Stimulated activated CD8-positive, alpha-beta memory T cell treated with anti-CD3 and anti-CD28 coated beads, Interleukin-4, amount 100 ng/mL, for 4 hours (primary cell): ENCODE results near the gene PALLD.
"Not testable (repeated sequence)": the region's sequence is repeated elsewhere in the genome, so short reads cannot be mapped to it uniquely, and the experiment has no call there.

Experiments
- DNase-seq, 2 donors: peaks; one replicate each; pipeline ENCODE4 v3.0.0-alpha.2; 2020; ENCODE audit warnings: low read depth in 2 of 2, low spot score in 1 of 2

The PALLD gene

GRCh38 chr4:168699224-168699878 is 202.5 kb downstream of the PALLD start:
- no peak for DNase-seq

- DNase-seq: no peak
Measured at GRCh38 chr4:168701061-168701460, 204.2 kb downstream of the PALLD start.

GRCh38 chr4:168702581-168703087 is 205.8 kb downstream of the PALLD start:
- not testable (repeated sequence) for DNase-seq

GRCh38 chr4:168705121-168705520 is 208.3 kb downstream of the PALLD start:
- no peak for DNase-seq

DNA sequence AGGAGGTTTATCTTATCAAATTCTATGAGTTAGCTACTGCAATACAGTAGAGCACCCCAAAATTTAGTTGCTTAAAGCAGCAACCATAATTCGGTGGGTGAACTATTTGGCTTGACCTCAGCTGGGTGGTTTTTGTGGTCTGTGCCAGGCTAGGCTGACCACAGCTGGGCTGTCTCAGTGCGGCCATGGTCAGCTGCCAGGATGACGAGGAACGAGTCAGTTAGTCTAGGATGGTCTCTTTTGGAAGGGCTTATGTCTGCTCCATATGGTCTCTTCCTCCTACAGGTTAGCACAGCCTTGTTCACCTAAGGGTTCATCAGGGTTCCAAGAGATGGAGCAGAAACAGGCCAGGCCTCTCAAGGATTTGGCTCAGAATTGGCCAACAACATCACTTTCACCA is 210.4 kb downstream of the PALLD start:
- DNase-seq: no peak

GRCh38 chr4:168708108-168708507 is 211.3 kb downstream of the PALLD start:
- no peak for DNase-seq

GRCh38 chr4:168710353-168710946 is 213.6 kb downstream of the PALLD start:
- DNase-seq: no peak

DNA sequence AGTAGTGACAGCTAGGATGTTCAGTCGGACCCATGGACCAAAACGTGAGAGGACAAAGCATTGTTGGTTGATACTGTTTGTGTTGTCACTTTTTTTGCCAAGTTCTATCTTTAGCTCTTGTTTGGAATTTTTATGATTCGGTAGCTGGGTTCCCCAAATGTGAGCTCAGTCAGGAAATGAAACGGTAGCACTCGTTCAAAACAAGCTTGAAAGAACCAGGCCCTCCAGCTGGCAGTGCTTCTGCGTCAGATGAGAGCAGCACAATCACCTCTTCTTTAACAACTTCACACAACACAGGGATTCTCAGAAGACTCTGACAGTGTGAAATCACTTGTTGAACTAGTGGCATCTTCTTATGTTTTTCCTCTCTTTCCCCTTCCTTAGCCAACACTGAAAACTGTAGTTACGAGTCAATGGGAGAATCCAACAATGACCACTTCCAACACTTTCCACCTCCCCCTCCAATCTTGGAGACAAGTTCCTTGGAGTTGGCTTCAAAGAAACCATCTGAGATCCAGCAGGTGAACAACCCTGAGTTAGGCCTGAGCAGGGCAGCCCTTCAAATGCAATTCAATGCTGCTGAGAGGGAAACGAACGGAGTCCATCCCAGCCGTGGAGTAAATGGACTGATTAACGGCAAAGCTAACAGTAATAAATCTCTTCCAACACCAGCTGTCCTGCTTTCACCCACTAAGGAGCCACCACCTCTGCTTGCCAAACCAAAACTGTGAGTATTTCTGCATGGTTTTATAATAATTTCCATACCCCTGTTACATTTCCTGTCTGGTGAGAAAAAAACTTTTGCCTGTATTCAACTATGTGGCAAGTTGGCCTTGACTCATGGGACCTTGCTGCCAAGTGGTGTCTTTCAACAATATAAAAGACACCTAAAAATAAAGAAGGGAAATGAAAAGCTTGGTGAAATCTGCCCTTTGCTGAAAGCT is 214.6 kb downstream of the PALLD start:
- DNase-seq: no peak

DNA sequence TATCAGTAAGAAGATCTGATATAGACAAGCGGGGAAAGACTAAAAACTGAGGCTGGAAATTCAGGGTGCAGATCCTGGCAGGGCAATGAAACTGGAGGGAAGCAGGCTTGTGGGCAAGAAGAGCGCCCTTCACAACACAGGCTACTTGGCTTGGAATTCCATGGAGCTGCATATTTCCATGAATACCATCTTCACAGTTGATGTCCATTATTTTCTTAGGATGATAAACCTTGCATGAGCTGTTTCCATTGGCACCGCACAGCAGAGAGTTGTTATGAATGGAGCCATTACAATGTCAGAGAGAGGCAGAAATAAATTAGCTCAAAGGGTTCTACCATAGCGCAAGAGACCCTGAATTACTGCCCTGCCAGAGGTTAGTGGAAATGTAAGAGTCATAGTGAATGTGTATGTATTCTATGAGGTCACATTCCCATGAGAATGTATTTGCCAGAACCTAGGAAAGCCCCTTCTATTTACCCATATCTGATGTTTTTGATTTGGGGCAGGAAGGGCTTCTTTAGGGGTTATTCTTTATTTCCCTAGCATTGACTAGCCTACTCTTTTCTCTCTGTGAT is 215.6 kb downstream of the PALLD start:
- DNase-seq: no peak

GRCh38 chr4:168713253-168713652 is 216.4 kb downstream of the PALLD start:
- no peak for DNase-seq

GRCh38 chr4:168715896-168716295 is 219.0 kb downstream of the PALLD start:
- no peak for DNase-seq

GRCh38 chr4:168716406-168717129 is 219.7 kb downstream of the PALLD start:
- no peak for DNase-seq

GRCh38 chr4:168717847-168718246 is 221.0 kb downstream of the PALLD start:
- no peak for DNase-seq

DNA sequence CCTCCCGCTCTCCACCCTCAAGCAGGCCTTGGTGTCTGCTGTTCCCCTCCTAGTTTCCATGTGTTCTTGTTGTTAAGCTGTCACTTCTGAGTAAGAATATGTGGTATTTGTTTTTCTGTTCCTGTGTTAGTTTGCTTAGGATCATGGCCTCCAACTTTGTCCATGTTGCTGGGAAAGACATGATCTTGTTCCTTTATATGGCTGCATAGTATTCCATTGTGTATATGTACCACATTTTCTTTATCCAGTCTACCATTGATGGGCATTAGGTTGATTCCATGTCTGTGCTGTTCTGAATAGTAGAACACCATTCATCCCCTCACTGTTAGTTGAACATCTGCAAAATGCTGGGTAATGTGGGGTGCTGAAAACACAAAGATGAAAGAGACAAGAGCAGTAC is 222.9 kb downstream of the PALLD start:
- no peak for DNase-seq

- no peak for DNase-seq
Measured at GRCh38 chr4:168720396-168720900, 223.6 kb downstream of the PALLD start.

GRCh38 chr4:168722391-168722790 is 225.5 kb downstream of the PALLD start:
- DNase-seq: no peak

DNA sequence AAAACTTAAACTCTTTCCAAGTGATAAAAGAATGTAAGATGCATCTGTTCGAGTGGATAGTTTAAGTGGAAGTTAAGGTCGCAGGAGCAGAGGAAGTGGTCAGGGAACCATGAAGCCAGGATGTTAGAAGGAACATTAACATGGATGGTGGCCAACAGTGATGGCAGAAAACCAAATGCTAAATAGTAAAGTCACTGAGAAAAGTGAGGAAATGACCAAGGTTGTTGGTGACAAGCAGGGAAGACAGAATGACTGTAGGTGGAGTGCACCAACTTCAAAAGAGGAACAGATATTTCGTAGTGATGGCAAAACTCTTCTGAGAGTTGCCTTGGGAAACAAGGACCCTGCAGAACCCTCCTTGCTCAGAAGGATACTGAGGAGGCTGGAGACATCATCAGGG is 226.2 kb downstream of the PALLD start:
- DNase-seq: no peak

DNA sequence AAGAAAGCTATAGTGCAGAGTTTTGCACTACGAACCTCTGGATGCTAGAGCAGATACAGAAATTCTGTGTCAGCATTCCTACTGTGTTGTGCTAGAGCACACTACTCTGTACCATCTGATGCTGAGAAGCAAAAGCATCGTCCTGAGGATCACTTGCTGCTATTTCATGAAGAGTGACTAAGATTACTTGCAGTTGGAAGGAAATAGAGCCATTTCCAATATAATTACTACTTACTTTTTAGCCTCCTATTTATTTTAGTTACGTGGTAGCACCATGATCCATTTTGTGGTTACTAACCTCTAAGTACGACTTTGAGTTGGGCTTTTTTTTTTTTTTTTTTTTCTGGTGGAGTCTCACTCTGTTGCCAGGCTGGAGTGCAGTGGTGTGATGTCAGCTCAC is 226.7 kb downstream of the PALLD start:
- no peak for DNase-seq

GRCh38 chr4:168724243-168724642 is 227.4 kb downstream of the PALLD start:
- DNase-seq: no peak

- DNase-seq: no peak
Measured at GRCh38 chr4:168724686-168725411, 228.0 kb downstream of the PALLD start.
